GM23338 (cell line): ENCODE data around the gene LEFTY1.

Experiments used
- CREB1 ChIP-seq: fragments of 250-450 bp; sonication (Bioruptor Pico); IDR thresholded peaks from 2 replicates; pipeline ENCODE4 v1.5.0; 2020; ENCODE audit warnings: low read depth, mild to moderate bottlenecking, moderate library complexity
- EZH2 ChIP-seq: fragments of 200-600 bp; sonication (generic); IDR thresholded peaks from one replicate; pipeline ENCODE4 v1.8.0; 2017; ENCODE audit warnings: antibody characterized with exemption, mild to moderate bottlenecking, low read depth; ENCODE audit not compliant: unreplicated experiment
- EZH2phosphoT487 ChIP-seq: fragments of 200-600 bp; sonication (generic); IDR thresholded peaks from one replicate; pipeline ENCODE4 v1.8.1; 2018; ENCODE audit warnings: antibody characterized with exemption; ENCODE audit not compliant: unreplicated experiment
- JUNB ChIP-seq: IDR thresholded peaks from one replicate; pipeline ENCODE4 v1.6.1; 2016; ENCODE audit warnings: antibody characterized with exemption; ENCODE audit not compliant: unreplicated experiment
- NANOG ChIP-seq: IDR thresholded peaks from 2 replicates; pipeline ENCODE4 v1.6.1; 2016; ENCODE audit warnings: antibody characterized with exemption, borderline replicate concordance
- POLR2AphosphoS5 ChIP-seq: IDR thresholded peaks from 2 replicates; pipeline ENCODE4 v1.6.1; 2016; ENCODE audit warnings: antibody characterized with exemption, low read depth
- ZNF331 ChIP-seq: fragments of 250-450 bp; sonication (Bioruptor Pico); IDR thresholded peaks from 2 replicates; pipeline ENCODE4 v1.5.0; 2020; ENCODE audit warnings: low read depth, mild to moderate bottlenecking, moderate library complexity
- ZNF462 ChIP-seq: fragments of 250-450 bp; sonication (Bioruptor Pico); IDR thresholded peaks from 2 replicates; pipeline ENCODE4 v1.5.0; 2020; ENCODE audit warnings: mild to moderate bottlenecking, moderate library complexity
- TF ChIP-seq, protein P1 (sequence below), 2 experiments: fragments of 200-600 bp in 1 of 2; sonication (generic) in 1 of 2; conservative IDR thresholded peaks; 2 replicates each; pipeline versions ENCODE4 v1.5.1 to v1.6.1; 2016 to 2017; ENCODE audit warnings: antibody characterized with exemption in 2 of 2, low read depth in 2 of 2, mild to moderate bottlenecking in 2 of 2, moderate library complexity in 1 of 2
- TF ChIP-seq, protein P2 (sequence below): IDR thresholded peaks from one replicate; pipeline ENCODE4 v1.6.1; 2018; ENCODE audit warnings: antibody characterized with exemption; ENCODE audit not compliant: unreplicated experiment
- TF ChIP-seq, protein P3 (sequence below): IDR thresholded peaks from 2 replicates; pipeline ENCODE4 v1.6.1; 2016; ENCODE audit warnings: antibody characterized with exemption

- TF ChIP-seq, protein P1, sequence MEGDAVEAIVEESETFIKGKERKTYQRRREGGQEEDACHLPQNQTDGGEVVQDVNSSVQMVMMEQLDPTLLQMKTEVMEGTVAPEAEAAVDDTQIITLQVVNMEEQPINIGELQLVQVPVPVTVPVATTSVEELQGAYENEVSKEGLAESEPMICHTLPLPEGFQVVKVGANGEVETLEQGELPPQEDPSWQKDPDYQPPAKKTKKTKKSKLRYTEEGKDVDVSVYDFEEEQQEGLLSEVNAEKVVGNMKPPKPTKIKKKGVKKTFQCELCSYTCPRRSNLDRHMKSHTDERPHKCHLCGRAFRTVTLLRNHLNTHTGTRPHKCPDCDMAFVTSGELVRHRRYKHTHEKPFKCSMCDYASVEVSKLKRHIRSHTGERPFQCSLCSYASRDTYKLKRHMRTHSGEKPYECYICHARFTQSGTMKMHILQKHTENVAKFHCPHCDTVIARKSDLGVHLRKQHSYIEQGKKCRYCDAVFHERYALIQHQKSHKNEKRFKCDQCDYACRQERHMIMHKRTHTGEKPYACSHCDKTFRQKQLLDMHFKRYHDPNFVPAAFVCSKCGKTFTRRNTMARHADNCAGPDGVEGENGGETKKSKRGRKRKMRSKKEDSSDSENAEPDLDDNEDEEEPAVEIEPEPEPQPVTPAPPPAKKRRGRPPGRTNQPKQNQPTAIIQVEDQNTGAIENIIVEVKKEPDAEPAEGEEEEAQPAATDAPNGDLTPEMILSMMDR (conservative IDR thresholded peaks at IDR 0.05; ENCODE audit: low read depth in 2 of 2), result no peak
- TF ChIP-seq POLR2AphosphoS5, result no peak
- TF ChIP-seq, protein P2, sequence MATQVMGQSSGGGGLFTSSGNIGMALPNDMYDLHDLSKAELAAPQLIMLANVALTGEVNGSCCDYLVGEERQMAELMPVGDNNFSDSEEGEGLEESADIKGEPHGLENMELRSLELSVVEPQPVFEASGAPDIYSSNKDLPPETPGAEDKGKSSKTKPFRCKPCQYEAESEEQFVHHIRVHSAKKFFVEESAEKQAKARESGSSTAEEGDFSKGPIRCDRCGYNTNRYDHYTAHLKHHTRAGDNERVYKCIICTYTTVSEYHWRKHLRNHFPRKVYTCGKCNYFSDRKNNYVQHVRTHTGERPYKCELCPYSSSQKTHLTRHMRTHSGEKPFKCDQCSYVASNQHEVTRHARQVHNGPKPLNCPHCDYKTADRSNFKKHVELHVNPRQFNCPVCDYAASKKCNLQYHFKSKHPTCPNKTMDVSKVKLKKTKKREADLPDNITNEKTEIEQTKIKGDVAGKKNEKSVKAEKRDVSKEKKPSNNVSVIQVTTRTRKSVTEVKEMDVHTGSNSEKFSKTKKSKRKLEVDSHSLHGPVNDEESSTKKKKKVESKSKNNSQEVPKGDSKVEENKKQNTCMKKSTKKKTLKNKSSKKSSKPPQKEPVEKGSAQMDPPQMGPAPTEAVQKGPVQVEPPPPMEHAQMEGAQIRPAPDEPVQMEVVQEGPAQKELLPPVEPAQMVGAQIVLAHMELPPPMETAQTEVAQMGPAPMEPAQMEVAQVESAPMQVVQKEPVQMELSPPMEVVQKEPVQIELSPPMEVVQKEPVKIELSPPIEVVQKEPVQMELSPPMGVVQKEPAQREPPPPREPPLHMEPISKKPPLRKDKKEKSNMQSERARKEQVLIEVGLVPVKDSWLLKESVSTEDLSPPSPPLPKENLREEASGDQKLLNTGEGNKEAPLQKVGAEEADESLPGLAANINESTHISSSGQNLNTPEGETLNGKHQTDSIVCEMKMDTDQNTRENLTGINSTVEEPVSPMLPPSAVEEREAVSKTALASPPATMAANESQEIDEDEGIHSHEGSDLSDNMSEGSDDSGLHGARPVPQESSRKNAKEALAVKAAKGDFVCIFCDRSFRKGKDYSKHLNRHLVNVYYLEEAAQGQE, result no peak
- no peak for TF ChIP-seq EZH2
- TF ChIP-seq CREB1 (CRISPR knock-in tag), result no peak
- TF ChIP-seq EZH2phosphoT487, result no peak
- no peak for TF ChIP-seq NANOG
- TF ChIP-seq ZNF331 (CRISPR knock-in tag), result no peak
- no peak for TF ChIP-seq JUNB
- TF ChIP-seq, protein P3, sequence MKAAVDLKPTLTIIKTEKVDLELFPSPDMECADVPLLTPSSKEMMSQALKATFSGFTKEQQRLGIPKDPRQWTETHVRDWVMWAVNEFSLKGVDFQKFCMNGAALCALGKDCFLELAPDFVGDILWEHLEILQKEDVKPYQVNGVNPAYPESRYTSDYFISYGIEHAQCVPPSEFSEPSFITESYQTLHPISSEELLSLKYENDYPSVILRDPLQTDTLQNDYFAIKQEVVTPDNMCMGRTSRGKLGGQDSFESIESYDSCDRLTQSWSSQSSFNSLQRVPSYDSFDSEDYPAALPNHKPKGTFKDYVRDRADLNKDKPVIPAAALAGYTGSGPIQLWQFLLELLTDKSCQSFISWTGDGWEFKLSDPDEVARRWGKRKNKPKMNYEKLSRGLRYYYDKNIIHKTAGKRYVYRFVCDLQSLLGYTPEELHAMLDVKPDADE, result no peak
- no peak for TF ChIP-seq ZNF462 (CRISPR knock-in tag)
Measured at GRCh38 chr1:225917101-225917500, 28.2 kb upstream of the LEFTY1 start.
